ENCODE data around the gene SLC6A3.

The SLC6A3 gene

GRCh38 chr5:1347571-1347970, 97.7 kb downstream of the SLC6A3 start:
- DNase-seq: no peak
- no peak for TF ChIP-seq GATA1 (IDR thresholded peaks at IDR 0.05; ENCODE audit: low read depth, low read length)
- TF ChIP-seq POLR2A (IDR thresholded peaks at IDR 0.05; ENCODE audit: low read length): no peak

GRCh38 chr5:1346627-1347440, 98.4 kb downstream of the SLC6A3 start:
- DNase-seq: no peak
- no peak for TF ChIP-seq POLR2A (IDR thresholded peaks at IDR 0.05; ENCODE audit: low read length)
- TF ChIP-seq GATA1 (IDR thresholded peaks at IDR 0.05; ENCODE audit: low read depth, low read length): no peak

- no peak for TF ChIP-seq POLR2A (IDR thresholded peaks at IDR 0.05; ENCODE audit: low read length)
- no peak for TF ChIP-seq GATA1 (IDR thresholded peaks at IDR 0.05; ENCODE audit: low read depth, low read length)
- no peak for DNase-seq
Observed at GRCh38 chr5:1345876-1346626, 99.2 kb downstream of the SLC6A3 start.

- TF ChIP-seq POLR2A (IDR thresholded peaks at IDR 0.05; ENCODE audit: low read length) (peak; percentile 85), GATA1 (IDR thresholded peaks at IDR 0.05; ENCODE audit: low read depth, low read length) (no peak)
- DNase-seq: peak; percentile 91 to 95
Observed at GRCh38 chr5:1344975-1345838, 100.0 kb downstream of the SLC6A3 start, which contains the start of gene CLPTM1L. Gene CLPTM1L (minus strand): TSS chr5:1345099. CDS start chr5:1344841, 258 bp downstream.

- peak; percentile 43 to 55 for DNase-seq
Observed at GRCh38 chr5:1343931-1344901, 101.0 kb downstream of the SLC6A3 start.

GRCh38 chr5:1343315-1343751, 101.9 kb downstream of the SLC6A3 start:
- no peak for DNase-seq
- TF ChIP-seq GATA1 (IDR thresholded peaks at IDR 0.05; ENCODE audit: low read depth, low read length): no peak
- TF ChIP-seq POLR2A (IDR thresholded peaks at IDR 0.05; ENCODE audit: low read length): no peak

More at GRCh38 chr5:1343931-1344901, 101.0 kb downstream of the SLC6A3 start:
- TF ChIP-seq GATA1 (IDR thresholded peaks at IDR 0.05; ENCODE audit: low read depth, low read length): no peak
- TF ChIP-seq POLR2A (IDR thresholded peaks at IDR 0.05; ENCODE audit: low read length): no peak
